PFSK-1 (cell line): ENCODE measurements around the gene DDHD1.

Experiments
- FOXP2 ChIP-seq: optimal IDR thresholded peaks from 2 replicates; pipeline ENCODE3; 2011; ENCODE audit warnings: borderline replicate concordance, control low read depth, inconsistent platforms; ENCODE audit not compliant: insufficient read depth; ENCODE audit errors: extremely low read length, extremely low read depth
- POLR2AphosphoS5 ChIP-seq: IDR thresholded peaks from 2 replicates; pipeline ENCODE4 v1.6.1; 2012; ENCODE audit warnings: low read depth, mild to moderate bottlenecking, control low read depth, low read length, moderate library complexity
- REST ChIP-seq, 2 experiments: IDR thresholded peaks; 2 replicates each; pipeline versions ENCODE4 v1.6.1 to v1.8.0; 2011 to 2012; ENCODE audit warnings: low read depth in 2 of 2, low read length in 2 of 2, control low read depth in 1 of 2, inconsistent platforms in 1 of 2, mild to moderate bottlenecking in 1 of 2, moderate library complexity in 1 of 2; ENCODE audit not compliant: insufficient read depth in 1 of 2
- SIN3A ChIP-seq: IDR thresholded peaks from 2 replicates; pipeline ENCODE4 v1.6.1; 2012; ENCODE audit warnings: mild to moderate bottlenecking, low read length, moderate library complexity, borderline replicate concordance; ENCODE audit not compliant: insufficient read depth
- TAF1 ChIP-seq: IDR thresholded peaks from 2 replicates; pipeline ENCODE4 v1.6.1; 2012; ENCODE audit warnings: low read length, control low read depth, borderline replicate concordance; ENCODE audit not compliant: insufficient read depth

Gene DDHD1

DNA sequence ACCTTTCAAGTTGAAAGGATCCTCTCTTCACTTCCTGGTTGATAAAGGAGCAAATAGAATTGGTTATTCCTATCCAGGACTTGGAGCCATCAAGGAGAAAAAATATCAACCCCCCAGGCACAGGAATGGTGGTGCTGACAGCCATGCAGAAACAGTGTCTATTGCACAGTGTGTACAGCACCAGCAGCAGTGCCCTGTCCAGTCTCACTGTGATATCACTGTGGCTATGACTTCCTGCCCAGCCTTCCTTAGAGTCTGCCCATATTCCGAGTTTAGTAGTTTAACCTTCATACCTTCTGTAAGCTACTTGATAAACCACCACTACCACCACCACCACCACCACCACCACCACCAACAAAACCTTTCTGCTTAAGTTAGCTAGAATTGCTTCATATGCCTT, 157.1 kb downstream of the DDHD1 start:
- no peak for TF ChIP-seq TAF1
- no peak for TF ChIP-seq POLR2AphosphoS5
- no peak for TF ChIP-seq FOXP2
- TF ChIP-seq SIN3A: no peak
- TF ChIP-seq REST (IDR thresholded peaks at IDR 0.05; ENCODE audit: insufficient read depth in 1 of 2, low read depth in 2 of 2, low read length in 2 of 2): no peak

DNA sequence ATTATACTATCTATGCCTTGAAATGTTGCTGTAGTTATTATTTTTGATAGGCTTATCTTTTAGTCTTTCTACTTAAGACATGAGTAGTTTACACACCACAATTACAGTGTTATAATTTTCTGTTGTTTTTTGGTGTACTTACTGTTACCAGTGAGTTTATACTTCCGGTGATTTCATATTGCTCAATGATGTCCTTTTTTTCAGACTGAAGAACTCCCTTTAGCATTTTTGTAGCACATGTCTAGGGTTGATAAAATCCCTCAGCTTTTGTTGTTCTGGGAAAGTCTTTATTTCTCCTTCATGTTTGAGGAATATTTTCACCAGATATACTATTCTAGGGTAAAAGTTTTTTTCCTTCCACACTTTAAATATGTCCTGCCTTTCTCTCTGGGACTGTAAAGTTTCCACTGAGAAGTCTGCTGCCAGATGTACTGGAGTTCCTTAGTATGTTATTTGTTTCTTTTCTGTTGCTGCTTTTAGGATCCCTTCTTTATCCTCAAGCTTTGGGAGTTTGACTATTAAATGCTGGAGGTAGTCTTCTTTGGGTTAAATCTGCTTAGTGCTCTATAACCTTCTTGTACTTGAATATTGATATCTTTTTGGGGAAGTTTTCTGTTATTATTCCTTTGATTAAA, 160.8 kb downstream of the DDHD1 start:
- TF ChIP-seq POLR2AphosphoS5 (no peak), TAF1 (no peak), SIN3A (no peak), FOXP2 (no peak), REST (IDR thresholded peaks at IDR 0.05; ENCODE audit: insufficient read depth in 1 of 2, low read depth in 2 of 2, low read length in 2 of 2) (no peak)

GRCh38 chr14:52988139-52988538, 165.0 kb downstream of the DDHD1 start:
- TF ChIP-seq TAF1 (no peak), REST (IDR thresholded peaks at IDR 0.05; ENCODE audit: insufficient read depth in 1 of 2, low read depth in 2 of 2, low read length in 2 of 2) (no peak), POLR2AphosphoS5 (no peak), FOXP2 (no peak), SIN3A (no peak)

GRCh38 chr14:52987514-52987913, 165.6 kb downstream of the DDHD1 start:
- TF ChIP-seq SIN3A: no peak
- TF ChIP-seq FOXP2: no peak
- no peak; a peak in 1 of 4 replicates for TF ChIP-seq REST (IDR thresholded peaks at IDR 0.05; ENCODE audit: insufficient read depth in 1 of 2, low read depth in 2 of 2, low read length in 2 of 2)
- no peak for TF ChIP-seq TAF1
- no peak for TF ChIP-seq POLR2AphosphoS5

GRCh38 chr14:52987042-52987441, 166.1 kb downstream of the DDHD1 start:
- TF ChIP-seq FOXP2 (no peak), TAF1 (no peak)
